ENCODE results near the gene OTOGL.

GRCh38 chr12:80184926-80185325 lies 85.6 kb downstream of the OTOGL start:
- TF ChIP-seq ESRRA (IDR thresholded peaks at IDR 0.05; ENCODE audit: borderline replicate concordance, low read length) (no peak), RARB (CRISPR knock-in tag; IDR thresholded peaks at IDR 0.05) (no peak), CTCF (IDR thresholded peaks at IDR 0.05) (no peak)
